SJCRH30 (cell line): ENCODE measurements around the gene MVB12B. TPM values are rescaled to one million over a fixed set of nuclear protein-coding genes. Genes with fewer than 3 reads are reported as not detected.

ENCODE experiments used
- DNase-seq, 2 experiments: peaks; one replicate each; pipeline ENCODE4 v3.0.0-alpha.2; 2015 to 2020
- H3K27ac ChIP-seq: fragments of 250-450 bp; sonication (Bioruptor Pico); 2 replicates; pipeline ENCODE4 v1.5.1; 2020; ENCODE audit warnings: mild to moderate bottlenecking, moderate library complexity
- H3K27me3 ChIP-seq: fragments of 250-450 bp; sonication (Bioruptor Pico); 2 replicates; pipeline ENCODE4 v1.5.1; 2020; ENCODE audit warnings: mild to moderate bottlenecking, moderate library complexity
- H3K36me3 ChIP-seq: fragments of 250-450 bp; sonication (Bioruptor Pico); 2 replicates; pipeline ENCODE4 v1.5.1; 2020; ENCODE audit warnings: mild to moderate bottlenecking, moderate library complexity
- H3K4me1 ChIP-seq: fragments of 250-450 bp; sonication (Bioruptor Pico); 2 replicates; pipeline ENCODE4 v1.5.1; 2020; ENCODE audit warnings: mild to moderate bottlenecking, moderate library complexity
- H3K4me3 ChIP-seq: fragments of 250-450 bp; sonication (Bioruptor Pico); 2 replicates; pipeline ENCODE4 v1.5.1; 2020; ENCODE audit warnings: mild to moderate bottlenecking, moderate library complexity
- H3K9me3 ChIP-seq: fragments of 250-450 bp; sonication (Bioruptor Pico); replicated peaks from 2 replicates; pipeline ENCODE4 v1.5.1; 2020; ENCODE audit warnings: mild to moderate bottlenecking, moderate library complexity
- total RNA-seq: library from RNA; depleted of rRNA; stranded (reverse); fragments of >200 nt; shearing (Covaris generic); gene quantifications from 2 replicates; pipeline ENCODE4 v1.2.3, GENCODE V29; 2014

Gene MVB12B
- total RNA-seq, 1 experiment from 2014 or later, result 21.9 TPM

GRCh38 chr9:126371007-126371870, 44.6 kb downstream of the MVB12B start:
- Histone ChIP-seq H3K36me3 (peaks cover 3% of the 10 kb centered on the region; the same call in 1 of the 2 replicates), H3K9me3 (no peaks in the 10 kb centered on the region), H3K27ac (no peak overlapping the region), H3K27me3 (no peaks in the 10 kb centered on the region), H3K4me3 (no peak overlapping the region), H3K4me1 (peaks cover 43% of the 10 kb centered on the region)
- DNase-seq, result no peak

GRCh38 chr9:126372716-126373115, 46.1 kb downstream of the MVB12B start:
- no peaks in the 10 kb centered on the region for H3K27me3 ChIP-seq
- H3K36me3 ChIP-seq, result peaks cover 3% of the 10 kb centered on the region; the same call in 1 of the 2 replicates
- H3K4me3 ChIP-seq, result no peak overlapping the region
- peaks cover 50% of the 10 kb centered on the region for H3K4me1 ChIP-seq
- peak overlapping the region; percentile 35 for H3K27ac ChIP-seq
- DNase-seq, result peak in 1 of 2 experiments; percentile 24
- H3K9me3 ChIP-seq, result no peaks in the 10 kb centered on the region

- Histone ChIP-seq H3K36me3 (peaks cover 3% of the 10 kb centered on the region; the same call in 1 of the 2 replicates), H3K27ac (peak overlapping the region; percentile 35; the same call in 1 of the 2 replicates), H3K9me3 (no peaks in the 10 kb centered on the region), H3K27me3 (no peaks in the 10 kb centered on the region), H3K4me3 (no peak overlapping the region), H3K4me1 (peaks cover 50% of the 10 kb centered on the region)
- DNase-seq, result peak; percentile 56 to 57
These were observed 46.6 kb downstream of the MVB12B start for GRCh38 chr9:126373241-126373640.

- Histone ChIP-seq H3K27ac (no peak overlapping the region), H3K4me1 (peaks cover 50% of the 10 kb centered on the region), H3K4me3 (no peak overlapping the region), H3K9me3 (no peaks in the 10 kb centered on the region), H3K36me3 (peaks cover 3% of the 10 kb centered on the region; the same call in 1 of the 2 replicates), H3K27me3 (no peaks in the 10 kb centered on the region)
- DNase-seq, result no peak
These were observed 47.7 kb downstream of the MVB12B start for GRCh38 chr9:126374366-126374781.

- H3K27ac ChIP-seq, result peak overlapping the region; percentile 22; the same call in 1 of the 2 replicates
These were observed 48.8 kb downstream of the MVB12B start for GRCh38 chr9:126375386-126375785.

GRCh38 chr9:126376311-126377175, 49.9 kb downstream of the MVB12B start:
- Histone ChIP-seq H3K27ac (peak overlapping the region; percentile 22; the same call in 1 of the 2 replicates), H3K4me3 (no peak overlapping the region; the same call in 1 of the 2 replicates), H3K27me3 (no peaks in the 10 kb centered on the region), H3K9me3 (no peaks in the 10 kb centered on the region), H3K36me3 (0 out of 2 replicates have a peak, but pooled peaks cover 8% of the 10 kb centered on the region), H3K4me1 (peaks cover 49% of the 10 kb centered on the region)
- peak; percentile 63 to 73 for DNase-seq

More at GRCh38 chr9:126375386-126375785, 48.8 kb downstream of the MVB12B start:
- H3K36me3 ChIP-seq, result no peaks in the 10 kb centered on the region
- H3K9me3 ChIP-seq, result no peaks in the 10 kb centered on the region
- H3K4me1 ChIP-seq, result peaks cover 50% of the 10 kb centered on the region
- H3K27me3 ChIP-seq, result no peaks in the 10 kb centered on the region
- DNase-seq, result peak in 1 of 2 experiments; percentile 52
- peak overlapping the region; percentile 11; the same call in 1 of the 2 replicates for H3K4me3 ChIP-seq

- Histone ChIP-seq H3K27me3 (no peaks in the 10 kb centered on the region), H3K27ac (no peak overlapping the region), H3K4me1 (peaks cover 46% of the 10 kb centered on the region), H3K4me3 (no peak overlapping the region), H3K9me3 (no peaks in the 10 kb centered on the region), H3K36me3 (0 out of 2 replicates have a peak, but pooled peaks cover 8% of the 10 kb centered on the region)
- no peak for DNase-seq
These were observed 50.5 kb downstream of the MVB12B start for GRCh38 chr9:126377176-126377509.

GRCh38 chr9:126377536-126377935, 50.9 kb downstream of the MVB12B start:
- H3K4me1 ChIP-seq, result peaks cover 42% of the 10 kb centered on the region
- no peak overlapping the region for H3K27ac ChIP-seq
- no peak for DNase-seq
- 0 out of 2 replicates have a peak, but pooled peaks cover 8% of the 10 kb centered on the region for H3K36me3 ChIP-seq
- H3K9me3 ChIP-seq, result no peaks in the 10 kb centered on the region
- no peak overlapping the region for H3K4me3 ChIP-seq
- no peaks in the 10 kb centered on the region for H3K27me3 ChIP-seq

GRCh38 chr9:126378761-126379160, 52.1 kb downstream of the MVB12B start:
- Histone ChIP-seq H3K4me3 (no peak overlapping the region), H3K27me3 (no peaks in the 10 kb centered on the region), H3K9me3 (no peaks in the 10 kb centered on the region), H3K27ac (no peak overlapping the region), H3K4me1 (peaks cover 30% of the 10 kb centered on the region), H3K36me3 (0 out of 2 replicates have a peak, but pooled peaks cover 10% of the 10 kb centered on the region)
- DNase-seq, result no peak

- Histone ChIP-seq H3K36me3 (peaks cover 10% of the 10 kb centered on the region; the same call in 1 of the 2 replicates), H3K27me3 (no peaks in the 10 kb centered on the region), H3K9me3 (no peaks in the 10 kb centered on the region), H3K27ac (no peak overlapping the region), H3K4me1 (peaks cover 19% of the 10 kb centered on the region), H3K4me3 (no peak overlapping the region)
- no peak for DNase-seq
These were observed 53.2 kb downstream of the MVB12B start for GRCh38 chr9:126379661-126380360.

- H3K27ac ChIP-seq, result no peak overlapping the region
- H3K9me3 ChIP-seq, result no peaks in the 10 kb centered on the region
- DNase-seq, result no peak
- H3K4me1 ChIP-seq, result peaks cover 14% of the 10 kb centered on the region
- no peaks in the 10 kb centered on the region for H3K27me3 ChIP-seq
- H3K36me3 ChIP-seq, result peaks cover 12% of the 10 kb centered on the region; the same call in 1 of the 2 replicates
- no peak overlapping the region for H3K4me3 ChIP-seq
These were observed 53.8 kb downstream of the MVB12B start for GRCh38 chr9:126380447-126380846.

- peaks cover 15% of the 10 kb centered on the region for H3K36me3 ChIP-seq
- peaks cover 7% of the 10 kb centered on the region for H3K4me1 ChIP-seq
- H3K27ac ChIP-seq, result no peak overlapping the region
- no peaks in the 10 kb centered on the region for H3K27me3 ChIP-seq
- DNase-seq, result no peak
- no peaks in the 10 kb centered on the region for H3K9me3 ChIP-seq
- H3K4me3 ChIP-seq, result no peak overlapping the region
These were observed 54.6 kb downstream of the MVB12B start for GRCh38 chr9:126381195-126381594.

- Histone ChIP-seq H3K9me3 (no peaks in the 10 kb centered on the region), H3K4me3 (no peak overlapping the region)
- DNase-seq, result no peak
These were observed 56.9 kb downstream of the MVB12B start for GRCh38 chr9:126383406-126384046.

GRCh38 chr9:126384926-126385325, 58.3 kb downstream of the MVB12B start:
- no peak for DNase-seq
- no peaks in the 10 kb centered on the region for H3K9me3 ChIP-seq
- no peak overlapping the region for H3K27ac ChIP-seq
- peaks cover 40% of the 10 kb centered on the region for H3K36me3 ChIP-seq
- no peaks in the 10 kb centered on the region for H3K27me3 ChIP-seq
- peaks cover 16% of the 10 kb centered on the region for H3K4me1 ChIP-seq
- H3K4me3 ChIP-seq, result no peak overlapping the region

More at GRCh38 chr9:126383406-126384046, 56.9 kb downstream of the MVB12B start:
- Histone ChIP-seq H3K4me1 (peaks cover 2% of the 10 kb centered on the region; the same call in 1 of the 2 replicates), H3K36me3 (peaks cover 38% of the 10 kb centered on the region), H3K27me3 (no peaks in the 10 kb centered on the region), H3K27ac (no peak overlapping the region)
